SH-SY5Y (cell line): ENCODE measurements around the gene STXBP4.

Experiments
- GATA2 ChIP-seq: IDR thresholded peaks from 2 replicates; pipeline ENCODE4 v1.6.1; 2011; ENCODE audit warnings: mild to moderate bottlenecking, low read depth, low read length
- GATA3 ChIP-seq: IDR thresholded peaks from 2 replicates; pipeline ENCODE4 v1.6.1; 2011; ENCODE audit warnings: low read depth, mild to moderate bottlenecking, low read length, moderate library complexity

DNA sequence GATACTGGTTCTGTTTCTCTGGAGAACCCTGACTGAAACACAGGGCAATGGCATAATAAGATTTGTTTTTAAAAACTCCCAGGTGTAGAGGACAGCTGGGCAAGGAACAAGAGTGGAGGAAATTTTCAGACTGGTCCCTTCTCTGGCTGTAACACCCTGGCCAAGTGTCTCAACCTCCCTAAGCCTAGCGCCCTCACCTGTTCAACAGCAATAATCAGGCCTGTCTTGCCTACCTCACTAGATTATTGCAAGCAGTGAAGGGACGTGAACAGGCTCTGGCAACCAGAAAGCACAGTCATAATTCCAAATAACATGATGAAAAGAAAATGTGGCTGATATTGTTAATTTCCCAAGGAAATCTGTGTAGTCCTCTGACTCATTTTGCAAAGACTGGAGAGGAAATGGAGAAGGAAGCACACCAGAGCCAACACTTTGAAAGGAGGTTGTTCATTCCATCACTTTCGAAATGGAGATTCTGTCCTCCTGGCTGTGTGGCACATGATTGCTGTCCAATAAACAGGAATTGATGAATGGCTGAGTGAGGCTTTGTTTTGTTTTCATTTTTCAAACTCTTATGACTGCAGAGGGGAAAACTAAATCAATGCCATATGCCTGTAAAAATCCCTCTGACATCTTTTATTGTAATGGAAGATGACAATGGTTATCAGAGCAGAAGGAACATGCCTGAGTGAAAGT, 208.7 kb downstream of the STXBP4 start:
- TF ChIP-seq GATA2 (no peak), GATA3 (no peak)
